Measurements from ENCODE around the gene ERI3. TPM values are rescaled to one million over a fixed set of nuclear protein-coding genes. Genes with fewer than 3 reads are reported as not detected.

Gene ERI3
- total and polyA plus RNA-seq, 10 of the 15 experiments (the other 5 are each of a cell fraction or from before 2014, with no cell fraction given) = 20.6 to 90.4 (median 41.2) TPM

DNA sequence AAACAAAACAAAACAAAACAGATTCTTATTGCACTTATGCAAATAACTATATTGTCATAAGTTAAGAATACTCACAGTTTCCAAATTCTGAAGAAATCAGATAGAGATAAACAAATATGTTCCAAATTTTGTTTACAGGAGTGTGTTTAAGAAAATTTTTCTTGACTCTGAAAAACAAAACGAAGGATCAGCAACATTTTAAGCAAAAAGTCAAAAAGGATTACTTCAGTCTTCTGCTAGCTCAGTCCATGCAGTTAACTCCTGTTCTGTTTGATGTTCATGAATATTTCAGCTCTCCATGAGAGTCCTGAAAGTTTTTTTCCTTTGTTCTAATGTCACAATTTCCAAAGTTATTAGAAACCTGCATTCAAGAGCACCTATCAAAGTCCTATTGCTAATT is 180.4 kb downstream of the ERI3 start:
- intact Hi-C loops (cut with micrococcal nuclease; ENCODE audit: unreplicated experiment) = no loop called here
- no peak for FAIRE-seq
- POLR2A ChIA-PET = no interaction called here
- Histone ChIP-seq H3K79me2 (ENCODE audit: control insufficient read depth, insufficient read depth, low read length) (no peaks in the 10 kb centered on the region), H2AFZ (ENCODE audit: control insufficient read depth, low read depth, low read length) (no peak overlapping the region), H3K4me1 (ENCODE audit: control insufficient read depth, insufficient read depth, low read length) (no peaks in the 10 kb centered on the region), H3K27me3 (replicated peaks in 1 of 2; ENCODE audit: control insufficient read depth in 2 of 2, insufficient read depth in 2 of 2, low read length in 1 of 2) (peaks cover 0 to 2% of the 10 kb centered on the region in 2 experiments; a peak in 1 of 4 replicates), H3K36me3 (ENCODE audit: control insufficient read depth in 2 of 2, insufficient read depth in 2 of 2, low read length in 1 of 2) (no peaks in the 10 kb centered on the region), H3K9ac (ENCODE audit: control insufficient read depth, insufficient read depth, low read length) (no peak overlapping the region), H4K20me1 (ENCODE audit: control insufficient read depth, insufficient read depth) (no peaks in the 10 kb centered on the region), H3K4me2 (ENCODE audit: control insufficient read depth, insufficient read depth) (no peak overlapping the region), H3K9me3 (replicated peaks; ENCODE audit: control insufficient read depth, insufficient read depth, low read length) (no peaks in the 10 kb centered on the region; the same call in 2 of the 3 replicates), H3K4me3 (no peak overlapping the region), H3K27ac (ENCODE audit: control insufficient read depth, insufficient read depth) (no peak overlapping the region)
- in situ Hi-C loops (cut with MboI) = no loop called here
- DNase-seq (ENCODE audit: low read depth, low spot score) = no peak
- BruUV-seq (replicated peaks) = no TSS peak
- no peak for ATAC-seq
- RAD21 ChIA-PET (ENCODE audit: unreplicated experiment) = no interaction called here
- CTCF ChIA-PET = no interaction called here
- SMC1A ChIA-PET (ENCODE audit: uncharacterized antibody, unreplicated experiment) = interaction anchor here (1.0 kb wide), 1 partner anchor 12 kb away, joined by 3 read pairs; no protein-coding TSS in a partner anchor
- WGBS (ENCODE audit: insufficient coverage, insufficient replicate concordance, low lambda C conversion rate, missing lambda C conversion rate) = 0% methylated on average over 1 of the region's 1 CpG
- TF ChIP-seq, protein P1, sequence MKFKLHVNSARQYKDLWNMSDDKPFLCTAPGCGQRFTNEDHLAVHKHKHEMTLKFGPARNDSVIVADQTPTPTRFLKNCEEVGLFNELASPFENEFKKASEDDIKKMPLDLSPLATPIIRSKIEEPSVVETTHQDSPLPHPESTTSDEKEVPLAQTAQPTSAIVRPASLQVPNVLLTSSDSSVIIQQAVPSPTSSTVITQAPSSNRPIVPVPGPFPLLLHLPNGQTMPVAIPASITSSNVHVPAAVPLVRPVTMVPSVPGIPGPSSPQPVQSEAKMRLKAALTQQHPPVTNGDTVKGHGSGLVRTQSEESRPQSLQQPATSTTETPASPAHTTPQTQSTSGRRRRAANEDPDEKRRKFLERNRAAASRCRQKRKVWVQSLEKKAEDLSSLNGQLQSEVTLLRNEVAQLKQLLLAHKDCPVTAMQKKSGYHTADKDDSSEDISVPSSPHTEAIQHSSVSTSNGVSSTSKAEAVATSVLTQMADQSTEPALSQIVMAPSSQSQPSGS (IDR thresholded peaks at IDR 0.05; ENCODE audit: low read length) = no peak
- TF ChIP-seq POLR2A (IDR thresholded peaks at IDR 0.05; ENCODE audit: low read depth, low read length) (no peak), SMAD5 (IDR thresholded peaks at IDR 0.05; ENCODE audit: low read depth) (no peak), MEF2A (IDR thresholded peaks at IDR 0.05; ENCODE audit: insufficient read depth, low read depth, low read length) (no peak), ZNF274 (IDR thresholded peaks at IDR 0.05; ENCODE audit: insufficient read depth, insufficient read length) (no peak), RUNX3 (IDR thresholded peaks at IDR 0.05; ENCODE audit: low read length) (no peak), NRF1 (conservative IDR thresholded peaks at IDR 0.05; ENCODE audit: low read depth, low read length) (no peak), GABPA (IDR thresholded peaks at IDR 0.05; ENCODE audit: low read depth) (no peak), HDGF (IDR thresholded peaks at IDR 0.05) (no peak)
- TF ChIP-seq, protein P2, sequence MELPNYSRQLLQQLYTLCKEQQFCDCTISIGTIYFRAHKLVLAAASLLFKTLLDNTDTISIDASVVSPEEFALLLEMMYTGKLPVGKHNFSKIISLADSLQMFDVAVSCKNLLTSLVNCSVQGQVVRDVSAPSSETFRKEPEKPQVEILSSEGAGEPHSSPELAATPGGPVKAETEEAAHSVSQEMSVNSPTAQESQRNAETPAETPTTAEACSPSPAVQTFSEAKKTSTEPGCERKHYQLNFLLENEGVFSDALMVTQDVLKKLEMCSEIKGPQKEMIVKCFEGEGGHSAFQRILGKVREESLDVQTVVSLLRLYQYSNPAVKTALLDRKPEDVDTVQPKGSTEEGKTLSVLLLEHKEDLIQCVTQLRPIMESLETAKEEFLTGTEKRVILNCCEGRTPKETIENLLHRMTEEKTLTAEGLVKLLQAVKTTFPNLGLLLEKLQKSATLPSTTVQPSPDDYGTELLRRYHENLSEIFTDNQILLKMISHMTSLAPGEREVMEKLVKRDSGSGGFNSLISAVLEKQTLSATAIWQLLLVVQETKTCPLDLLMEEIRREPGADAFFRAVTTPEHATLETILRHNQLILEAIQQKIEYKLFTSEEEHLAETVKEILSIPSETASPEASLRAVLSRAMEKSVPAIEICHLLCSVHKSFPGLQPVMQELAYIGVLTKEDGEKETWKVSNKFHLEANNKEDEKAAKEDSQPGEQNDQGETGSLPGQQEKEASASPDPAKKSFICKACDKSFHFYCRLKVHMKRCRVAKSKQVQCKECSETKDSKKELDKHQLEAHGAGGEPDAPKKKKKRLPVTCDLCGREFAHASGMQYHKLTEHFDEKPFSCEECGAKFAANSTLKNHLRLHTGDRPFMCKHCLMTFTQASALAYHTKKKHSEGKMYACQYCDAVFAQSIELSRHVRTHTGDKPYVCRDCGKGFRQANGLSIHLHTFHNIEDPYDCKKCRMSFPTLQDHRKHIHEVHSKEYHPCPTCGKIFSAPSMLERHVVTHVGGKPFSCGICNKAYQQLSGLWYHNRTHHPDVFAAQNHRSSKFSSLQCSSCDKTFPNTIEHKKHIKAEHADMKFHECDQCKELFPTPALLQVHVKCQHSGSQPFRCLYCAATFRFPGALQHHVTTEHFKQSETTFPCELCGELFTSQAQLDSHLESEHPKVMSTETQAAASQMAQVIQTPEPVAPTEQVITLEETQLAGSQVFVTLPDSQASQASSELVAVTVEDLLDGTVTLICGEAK (IDR thresholded peaks at IDR 0.05; ENCODE audit: borderline replicate concordance) = no peak
- TF ChIP-seq, protein P3, sequence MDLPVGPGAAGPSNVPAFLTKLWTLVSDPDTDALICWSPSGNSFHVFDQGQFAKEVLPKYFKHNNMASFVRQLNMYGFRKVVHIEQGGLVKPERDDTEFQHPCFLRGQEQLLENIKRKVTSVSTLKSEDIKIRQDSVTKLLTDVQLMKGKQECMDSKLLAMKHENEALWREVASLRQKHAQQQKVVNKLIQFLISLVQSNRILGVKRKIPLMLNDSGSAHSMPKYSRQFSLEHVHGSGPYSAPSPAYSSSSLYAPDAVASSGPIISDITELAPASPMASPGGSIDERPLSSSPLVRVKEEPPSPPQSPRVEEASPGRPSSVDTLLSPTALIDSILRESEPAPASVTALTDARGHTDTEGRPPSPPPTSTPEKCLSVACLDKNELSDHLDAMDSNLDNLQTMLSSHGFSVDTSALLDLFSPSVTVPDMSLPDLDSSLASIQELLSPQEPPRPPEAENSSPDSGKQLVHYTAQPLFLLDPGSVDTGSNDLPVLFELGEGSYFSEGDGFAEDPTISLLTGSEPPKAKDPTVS (IDR thresholded peaks at IDR 0.05; ENCODE audit: low read depth, low read length) = no peak
- TF ChIP-seq, protein P4, sequence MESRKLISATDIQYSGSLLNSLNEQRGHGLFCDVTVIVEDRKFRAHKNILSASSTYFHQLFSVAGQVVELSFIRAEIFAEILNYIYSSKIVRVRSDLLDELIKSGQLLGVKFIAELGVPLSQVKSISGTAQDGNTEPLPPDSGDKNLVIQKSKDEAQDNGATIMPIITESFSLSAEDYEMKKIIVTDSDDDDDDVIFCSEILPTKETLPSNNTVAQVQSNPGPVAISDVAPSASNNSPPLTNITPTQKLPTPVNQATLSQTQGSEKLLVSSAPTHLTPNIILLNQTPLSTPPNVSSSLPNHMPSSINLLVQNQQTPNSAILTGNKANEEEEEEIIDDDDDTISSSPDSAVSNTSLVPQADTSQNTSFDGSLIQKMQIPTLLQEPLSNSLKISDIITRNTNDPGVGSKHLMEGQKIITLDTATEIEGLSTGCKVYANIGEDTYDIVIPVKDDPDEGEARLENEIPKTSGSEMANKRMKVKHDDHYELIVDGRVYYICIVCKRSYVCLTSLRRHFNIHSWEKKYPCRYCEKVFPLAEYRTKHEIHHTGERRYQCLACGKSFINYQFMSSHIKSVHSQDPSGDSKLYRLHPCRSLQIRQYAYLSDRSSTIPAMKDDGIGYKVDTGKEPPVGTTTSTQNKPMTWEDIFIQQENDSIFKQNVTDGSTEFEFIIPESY (IDR thresholded peaks at IDR 0.05) = no peak
- TF ChIP-seq, protein P5, sequence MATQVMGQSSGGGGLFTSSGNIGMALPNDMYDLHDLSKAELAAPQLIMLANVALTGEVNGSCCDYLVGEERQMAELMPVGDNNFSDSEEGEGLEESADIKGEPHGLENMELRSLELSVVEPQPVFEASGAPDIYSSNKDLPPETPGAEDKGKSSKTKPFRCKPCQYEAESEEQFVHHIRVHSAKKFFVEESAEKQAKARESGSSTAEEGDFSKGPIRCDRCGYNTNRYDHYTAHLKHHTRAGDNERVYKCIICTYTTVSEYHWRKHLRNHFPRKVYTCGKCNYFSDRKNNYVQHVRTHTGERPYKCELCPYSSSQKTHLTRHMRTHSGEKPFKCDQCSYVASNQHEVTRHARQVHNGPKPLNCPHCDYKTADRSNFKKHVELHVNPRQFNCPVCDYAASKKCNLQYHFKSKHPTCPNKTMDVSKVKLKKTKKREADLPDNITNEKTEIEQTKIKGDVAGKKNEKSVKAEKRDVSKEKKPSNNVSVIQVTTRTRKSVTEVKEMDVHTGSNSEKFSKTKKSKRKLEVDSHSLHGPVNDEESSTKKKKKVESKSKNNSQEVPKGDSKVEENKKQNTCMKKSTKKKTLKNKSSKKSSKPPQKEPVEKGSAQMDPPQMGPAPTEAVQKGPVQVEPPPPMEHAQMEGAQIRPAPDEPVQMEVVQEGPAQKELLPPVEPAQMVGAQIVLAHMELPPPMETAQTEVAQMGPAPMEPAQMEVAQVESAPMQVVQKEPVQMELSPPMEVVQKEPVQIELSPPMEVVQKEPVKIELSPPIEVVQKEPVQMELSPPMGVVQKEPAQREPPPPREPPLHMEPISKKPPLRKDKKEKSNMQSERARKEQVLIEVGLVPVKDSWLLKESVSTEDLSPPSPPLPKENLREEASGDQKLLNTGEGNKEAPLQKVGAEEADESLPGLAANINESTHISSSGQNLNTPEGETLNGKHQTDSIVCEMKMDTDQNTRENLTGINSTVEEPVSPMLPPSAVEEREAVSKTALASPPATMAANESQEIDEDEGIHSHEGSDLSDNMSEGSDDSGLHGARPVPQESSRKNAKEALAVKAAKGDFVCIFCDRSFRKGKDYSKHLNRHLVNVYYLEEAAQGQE (IDR thresholded peaks at IDR 0.05; ENCODE audit: low read depth, low read length) = no peak

Data from GM12878 (cell line).